ENCODE data around the gene LRMDA.
"Not testable (repeated sequence)": the region's sequence is repeated elsewhere in the genome, so short reads cannot be mapped to it uniquely, and the experiment has no call there.

The LRMDA gene

DNA sequence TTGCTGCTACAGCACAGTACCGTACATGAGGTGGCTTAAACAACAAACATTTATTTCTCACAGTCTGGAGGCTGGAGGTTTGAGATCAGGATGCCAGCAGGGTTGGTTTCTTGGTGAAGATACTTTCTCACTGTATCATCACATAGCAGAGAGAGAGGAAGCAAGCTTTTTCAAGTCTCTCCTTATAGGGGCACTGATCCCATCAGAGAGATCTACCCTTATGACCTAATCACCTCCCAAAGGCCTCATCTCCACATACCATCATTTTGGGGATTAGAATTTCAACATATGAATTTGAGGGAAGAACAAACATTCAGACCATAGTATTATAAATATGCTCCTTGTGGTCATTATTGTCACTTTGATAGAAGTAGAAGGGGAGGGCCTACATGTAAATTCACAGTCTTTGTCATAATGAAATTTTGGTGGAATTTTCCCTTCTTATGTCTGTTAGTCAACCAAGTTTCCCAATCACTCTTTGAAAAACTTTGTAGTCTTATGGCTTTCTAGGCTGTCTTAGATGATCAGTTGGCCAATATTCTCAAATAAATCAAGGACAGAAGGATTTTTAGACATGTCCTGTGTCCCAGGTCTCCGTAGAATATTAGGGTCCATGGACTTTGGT, 606.2 kb downstream of the LRMDA start:
- DNase-seq, result no peak

DNA sequence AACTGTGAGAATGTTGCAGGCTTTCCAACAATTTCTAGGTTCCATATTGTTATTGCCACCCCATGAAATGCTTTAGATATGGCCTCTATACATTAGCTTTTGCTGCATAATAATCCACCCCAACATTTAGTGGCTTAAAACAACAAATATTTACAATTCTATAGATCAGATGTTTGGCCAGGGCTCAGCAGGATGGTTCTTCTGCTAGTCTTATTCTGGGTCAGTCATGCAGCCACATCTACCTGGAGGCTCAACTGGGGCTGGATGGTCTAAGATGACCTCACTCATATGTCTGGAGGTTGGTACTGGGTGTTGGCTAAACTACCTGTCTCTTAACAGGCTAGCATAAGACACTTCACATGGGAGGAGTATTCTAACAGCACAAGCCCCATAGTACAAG, 607.3 kb downstream of the LRMDA start:
- DNase-seq, result no peak

DNA sequence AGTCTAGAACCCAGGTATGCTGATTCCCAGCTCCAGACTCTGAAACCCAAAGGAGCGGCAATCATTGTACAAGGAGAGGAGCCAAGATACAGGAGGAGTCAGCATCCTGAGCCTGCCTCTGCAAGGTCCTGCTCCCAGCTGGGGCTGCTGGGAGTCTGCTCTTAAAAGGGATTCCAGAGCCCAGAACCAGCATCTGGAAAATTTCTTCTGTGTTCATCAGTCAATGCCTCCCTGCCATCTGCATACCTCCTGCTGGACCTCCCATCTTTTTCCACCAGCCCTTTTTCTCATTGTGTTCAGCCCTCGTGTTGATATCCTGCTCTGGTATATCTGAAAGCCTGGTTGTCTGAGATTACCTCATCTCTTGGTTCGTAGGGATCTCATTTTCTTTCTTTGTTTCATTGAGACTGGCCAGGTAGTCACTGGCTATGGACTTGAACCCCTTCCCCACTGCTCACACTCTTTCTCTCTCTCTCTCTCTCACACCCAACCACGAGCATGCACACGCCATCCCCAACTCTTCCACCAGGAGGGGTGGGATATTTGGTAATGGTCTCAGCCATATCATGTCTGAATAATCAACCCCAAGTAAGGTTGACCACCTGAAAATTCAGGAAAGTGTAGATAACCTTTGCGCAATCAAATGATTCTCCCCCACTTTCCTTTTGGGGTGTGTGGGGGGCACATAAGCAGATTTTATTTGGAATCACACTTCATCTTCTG, 608.8 kb downstream of the LRMDA start:
- DNase-seq, result no peak

DNA sequence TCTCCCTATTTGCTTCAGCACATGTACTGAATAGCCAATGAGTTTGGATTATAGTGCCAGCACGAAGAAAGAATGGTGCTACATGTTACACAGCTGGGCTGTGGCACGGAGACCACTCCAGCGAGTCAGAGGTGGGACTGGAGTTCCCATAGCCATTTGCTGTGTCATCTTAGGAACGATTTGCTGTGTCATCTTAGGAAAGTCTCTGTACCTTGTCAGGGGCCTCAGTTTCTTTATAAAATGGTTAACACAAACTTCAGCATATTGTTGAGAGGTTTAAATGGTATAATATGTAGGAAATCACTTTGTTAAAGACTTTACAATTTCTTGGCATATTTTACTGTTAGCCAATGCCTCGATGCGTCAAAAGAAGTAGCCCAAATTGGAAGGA, 609.4 kb downstream of the LRMDA start:
- no peak for DNase-seq

DNA sequence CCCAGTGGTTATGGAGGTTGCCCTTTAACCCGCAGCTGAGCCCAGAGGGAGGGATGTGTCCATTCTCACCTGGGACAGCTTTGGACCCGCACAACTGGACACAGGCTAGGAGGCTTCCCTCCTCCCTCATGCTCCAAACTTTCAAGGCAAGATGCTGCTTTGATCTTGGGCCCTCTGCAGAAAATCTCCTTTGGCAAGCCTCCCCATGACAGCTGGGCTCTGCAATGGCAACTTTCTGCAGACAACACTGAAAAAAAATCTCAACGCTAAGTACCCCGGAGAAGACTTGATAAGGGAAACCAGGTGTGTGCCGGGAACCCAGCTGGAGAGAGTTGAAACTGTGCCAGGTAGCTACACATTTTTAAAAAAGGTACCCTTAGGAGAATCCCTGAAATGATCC, 610.1 kb downstream of the LRMDA start:
- DNase-seq, result no peak

DNA sequence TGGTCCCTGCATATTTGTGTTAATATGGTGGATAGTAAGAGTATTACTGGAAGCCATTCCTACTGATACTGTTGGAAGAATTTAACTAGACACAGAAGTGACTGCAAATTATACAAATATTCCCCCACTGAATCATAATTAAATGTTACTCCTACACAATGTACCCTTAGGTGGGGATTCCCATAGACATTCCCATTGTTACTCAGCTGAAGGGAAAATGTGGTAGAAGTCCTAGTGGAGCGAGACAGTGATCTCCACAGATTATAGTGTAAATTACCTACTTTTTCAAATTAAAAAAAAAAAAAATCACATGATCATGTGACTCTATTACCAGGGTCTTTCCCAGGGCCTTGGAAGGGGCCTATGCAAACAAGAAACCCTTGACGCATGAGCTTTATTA, 611.8 kb downstream of the LRMDA start:
- DNase-seq, result no peak

DNA sequence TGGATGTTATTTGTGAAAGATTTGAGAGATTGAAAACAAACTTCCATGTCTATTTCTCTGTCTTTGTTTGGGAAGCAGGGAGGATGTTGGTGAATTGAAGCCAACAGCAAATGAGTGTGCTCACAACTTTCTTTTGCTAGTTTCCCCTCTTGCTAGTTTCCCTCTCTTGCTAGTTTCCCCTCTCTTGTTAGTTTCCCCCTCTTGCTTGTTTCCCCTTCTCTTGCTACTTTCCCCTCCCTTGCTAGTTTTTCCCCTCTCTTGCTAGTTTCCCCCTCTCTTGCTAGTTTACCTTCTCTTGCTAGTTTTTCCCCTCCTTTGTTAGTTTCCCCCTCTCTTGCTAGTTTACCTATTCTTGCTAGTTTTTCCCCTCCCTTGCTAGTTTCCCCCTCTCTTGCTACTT, 613.3 kb downstream of the LRMDA start:
- no peak for DNase-seq

DNA sequence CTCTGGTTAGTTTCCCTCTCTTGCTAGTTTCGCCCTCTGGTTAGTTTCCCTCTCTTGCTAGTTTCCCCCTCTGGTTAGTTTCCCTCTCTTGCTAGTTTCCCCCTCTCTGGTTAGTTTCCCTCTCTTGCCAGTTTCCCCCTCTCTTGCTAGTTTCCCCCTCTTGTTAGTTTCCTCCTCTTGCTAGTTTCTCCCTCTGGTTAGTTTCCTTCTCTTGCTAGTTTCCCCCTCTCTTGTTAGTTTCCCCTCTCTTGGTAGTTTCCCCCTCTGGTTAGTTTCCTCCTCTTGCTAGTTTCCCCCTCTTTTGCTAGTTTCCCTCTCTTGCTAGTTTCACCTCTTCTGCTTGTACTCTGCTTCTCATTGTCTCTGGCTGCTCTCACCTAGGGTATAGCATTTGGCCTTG, 613.8 kb downstream of the LRMDA start:
- no peak for DNase-seq

DNA sequence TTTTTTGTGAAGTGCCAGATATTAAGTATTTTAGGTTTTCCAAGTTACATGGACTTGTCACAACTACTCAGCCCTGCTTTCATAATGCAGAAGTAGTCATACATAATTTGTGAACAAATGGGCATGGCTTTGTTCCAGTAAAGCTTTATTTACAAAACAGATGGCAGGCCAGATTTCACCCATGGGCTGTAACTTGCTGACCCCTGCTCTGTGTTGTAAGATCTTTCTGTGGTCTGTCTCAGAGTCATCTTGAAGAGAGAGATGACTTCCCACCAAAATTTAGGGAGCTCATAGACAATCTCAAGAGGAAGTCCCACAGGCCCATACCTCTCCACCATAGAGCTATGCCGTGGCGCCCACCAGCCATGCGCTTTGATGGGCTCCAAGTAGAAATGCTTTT, 616.1 kb downstream of the LRMDA start:
- DNase-seq, result no peak

DNA sequence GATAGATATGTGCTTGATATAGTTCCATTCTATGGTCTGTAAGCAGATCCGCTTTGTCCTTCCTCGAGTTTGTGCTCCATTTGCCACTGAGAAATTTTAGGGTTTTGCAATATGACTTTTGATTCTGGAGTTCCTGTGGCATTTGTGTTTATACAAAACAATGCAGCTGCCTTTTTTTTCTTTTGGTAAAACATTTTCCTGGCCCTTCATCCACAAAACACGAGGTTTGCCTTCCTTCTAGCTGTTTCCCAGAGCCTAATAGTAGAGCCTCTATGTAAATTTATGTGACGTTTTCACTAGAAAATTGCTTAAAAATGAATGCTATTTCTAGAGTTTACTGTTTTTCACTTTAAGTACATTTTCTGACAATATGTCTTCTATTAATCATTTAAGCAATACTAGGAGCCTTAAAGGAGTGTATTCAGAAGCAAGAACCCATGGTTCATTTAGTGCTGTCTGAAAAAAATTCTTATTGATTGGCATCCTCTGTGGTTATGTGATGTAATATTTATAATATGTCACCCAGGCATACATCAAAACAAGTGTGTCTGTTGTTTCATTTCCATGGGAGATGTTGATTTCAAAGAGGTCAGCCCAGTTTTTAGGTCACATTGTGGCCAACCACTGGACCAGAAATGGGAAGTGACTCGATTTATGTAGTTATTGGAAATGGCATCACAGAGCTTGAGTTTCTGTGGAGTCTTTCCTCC, 618.3 kb downstream of the LRMDA start:
- DNase-seq, result no peak

DNA sequence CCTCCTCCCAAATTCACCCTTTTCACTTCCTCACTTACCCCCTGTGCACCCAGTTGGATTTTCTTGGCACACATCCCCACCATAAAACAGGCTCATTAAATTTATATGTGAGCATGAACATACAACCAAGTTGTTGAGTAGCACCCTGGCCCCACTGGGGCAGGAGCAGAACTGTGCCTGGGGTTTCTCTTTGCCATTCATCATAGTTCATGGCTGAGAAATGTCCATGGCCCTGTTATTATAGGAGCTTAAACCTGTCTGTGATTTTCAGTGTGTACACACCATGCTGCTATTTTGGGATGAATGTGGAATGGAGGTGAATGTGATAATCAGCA, 618.8 kb downstream of the LRMDA start:
- no peak for DNase-seq

DNA sequence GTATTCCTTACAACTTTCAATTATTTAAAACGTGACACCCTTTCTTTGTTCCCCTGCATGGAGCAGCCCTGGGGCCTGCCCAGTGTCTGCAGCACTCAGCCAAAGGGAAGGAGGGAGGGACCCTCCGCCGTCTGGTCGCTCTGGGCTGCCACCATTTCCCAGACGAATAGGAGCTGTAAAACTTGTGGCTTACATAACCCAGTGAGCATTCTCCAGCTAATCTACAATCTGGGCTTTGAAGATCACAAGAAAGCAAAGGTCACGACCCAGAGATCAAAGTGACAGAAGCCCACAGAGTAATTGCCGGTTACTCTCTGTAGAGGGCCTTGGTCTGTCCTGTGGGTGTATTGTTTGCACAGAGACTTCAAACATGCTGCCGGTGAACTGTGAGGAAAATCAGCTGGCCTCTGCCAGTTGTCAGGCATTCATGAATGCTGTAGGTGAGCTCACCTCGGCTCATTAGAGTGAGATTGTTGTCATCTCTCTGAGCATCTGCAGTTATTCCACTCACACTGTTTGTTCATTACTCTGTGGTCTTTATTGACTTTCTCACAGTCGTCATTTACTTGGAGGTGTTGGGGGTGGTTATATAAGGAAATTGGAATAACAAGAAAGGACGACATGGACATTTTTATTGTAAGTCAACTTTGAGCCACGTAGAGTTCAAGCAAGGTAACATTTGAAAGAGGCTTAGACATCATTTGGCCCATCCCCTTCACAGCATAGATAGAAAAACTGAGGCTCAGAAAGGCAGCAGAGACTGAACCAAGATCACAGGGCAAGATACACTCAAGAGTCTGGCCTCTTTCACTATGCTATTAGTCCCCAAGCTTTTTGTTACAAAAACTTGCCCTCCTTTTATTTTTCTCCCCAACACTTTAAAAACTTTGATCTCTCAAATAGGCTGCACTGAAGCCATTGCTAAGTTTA, 619.8 kb downstream of the LRMDA start:
- no peak for DNase-seq

DNA sequence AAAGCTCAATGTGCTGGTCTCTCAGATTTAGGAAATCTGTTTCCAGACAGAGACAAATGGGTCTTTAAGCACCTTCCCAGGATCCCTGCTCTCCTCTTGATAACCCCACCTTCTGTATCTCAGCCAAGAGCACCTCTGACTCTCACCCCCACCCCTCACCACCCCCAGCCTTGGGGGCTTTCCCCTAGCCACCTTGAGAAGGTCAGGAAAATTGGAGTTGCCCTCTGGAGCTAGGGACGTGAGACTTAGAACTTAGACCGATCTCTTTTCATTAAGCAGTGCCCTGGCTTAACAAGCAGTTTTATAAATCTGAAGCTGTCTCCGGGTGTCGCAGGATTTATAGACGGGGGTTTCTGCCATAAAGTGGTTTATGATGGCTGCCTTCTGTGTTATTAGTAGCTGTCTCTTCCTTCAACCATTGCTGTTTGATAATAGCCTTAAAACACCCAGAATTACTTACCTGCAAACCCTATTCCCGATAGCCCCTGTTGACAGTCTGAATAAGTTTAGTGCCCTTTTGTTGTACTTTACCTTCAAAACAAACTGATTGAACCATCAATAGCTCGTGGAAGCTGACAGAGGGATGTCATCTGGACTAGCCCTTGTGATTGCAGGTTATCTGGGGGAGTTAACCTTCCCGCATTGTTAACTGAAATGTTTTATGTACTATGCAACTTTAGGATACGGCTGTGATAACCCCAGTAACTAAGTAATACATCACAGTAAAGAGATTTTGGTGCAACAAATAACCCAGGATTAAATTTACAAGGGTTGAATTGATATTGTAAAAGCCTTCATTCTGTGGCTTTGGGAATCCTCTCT, 621.5 kb downstream of the LRMDA start:
- no peak for DNase-seq

DNA sequence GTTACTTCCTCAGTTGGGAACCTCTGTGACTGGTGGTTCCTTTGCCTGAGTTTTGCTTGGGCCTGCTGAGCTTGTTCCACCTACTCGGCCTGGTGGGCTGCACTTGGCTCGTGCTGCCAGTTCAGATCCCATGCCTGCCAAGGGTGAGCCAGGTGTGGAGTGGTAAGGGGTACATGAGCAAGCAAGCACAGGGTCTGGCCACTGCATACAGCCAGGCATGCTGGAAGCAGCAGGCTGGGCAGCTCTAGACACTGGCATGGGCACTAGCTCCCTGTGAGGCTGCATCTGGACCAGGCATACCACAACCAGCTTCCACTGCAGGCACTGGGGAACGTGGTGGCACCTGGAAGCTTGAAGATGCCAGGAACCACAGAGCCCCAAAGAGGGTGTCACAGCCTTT, 624.0 kb downstream of the LRMDA start:
- no peak for DNase-seq

DNA sequence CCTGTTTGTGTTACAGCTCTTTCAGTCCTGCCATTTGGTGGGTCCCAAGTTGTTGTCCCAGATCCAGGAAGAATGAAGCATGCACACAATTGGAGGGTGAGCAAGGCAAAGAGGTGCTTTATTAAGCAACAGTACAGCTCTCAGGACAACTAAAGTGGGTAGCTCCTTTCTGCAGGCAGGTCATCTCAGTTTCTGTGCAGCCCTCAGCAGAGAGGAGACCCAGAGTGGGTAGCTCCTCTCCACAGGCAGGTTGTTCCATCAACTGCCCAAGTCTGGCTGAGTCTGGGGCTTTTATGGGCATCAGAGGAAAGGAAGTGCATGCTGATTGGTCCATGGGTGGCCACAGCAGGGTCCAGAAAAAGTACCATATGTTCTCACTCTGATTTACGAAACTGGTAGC, 624.5 kb downstream of the LRMDA start:
- DNase-seq, result no peak

DNA sequence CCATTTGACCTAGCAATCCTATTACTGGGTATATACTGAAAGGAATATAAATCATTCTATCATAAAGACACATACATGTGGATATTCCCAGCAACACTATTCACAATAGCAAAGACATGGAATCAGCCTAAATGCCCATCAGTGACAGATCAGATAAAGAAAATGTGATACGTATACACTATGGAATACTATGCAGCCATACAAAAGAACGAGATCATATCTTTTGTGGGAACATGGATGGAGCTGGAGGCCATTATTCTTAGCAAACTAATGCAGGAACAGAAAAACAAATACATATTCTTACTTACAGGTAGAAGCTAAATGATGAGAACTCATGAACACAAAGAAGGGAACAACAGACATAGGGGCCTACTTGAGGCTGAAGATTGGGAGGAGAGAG, 629.6 kb downstream of the LRMDA start:
- DNase-seq, result not testable (repeated sequence)

DNA sequence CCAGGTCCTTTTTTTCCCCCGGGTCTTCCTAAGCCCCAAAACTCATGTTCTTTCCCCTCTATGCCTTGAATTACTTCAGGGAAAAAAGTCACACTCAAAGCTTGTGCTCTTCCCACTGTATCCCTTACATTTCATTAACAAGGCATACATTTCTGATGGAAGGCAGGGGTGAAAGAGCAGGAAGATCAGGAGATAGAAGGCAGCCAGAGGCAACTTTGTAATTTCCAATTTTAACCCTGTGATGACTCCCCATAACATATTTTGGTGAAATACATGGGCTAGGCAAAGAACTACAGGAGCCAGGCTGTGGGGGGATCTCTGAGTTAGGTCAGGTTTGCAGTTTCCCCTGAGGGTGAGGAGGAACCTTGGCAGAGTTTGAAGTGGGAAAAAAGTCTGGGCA, 635.0 kb downstream of the LRMDA start:
- no peak for DNase-seq

DNA sequence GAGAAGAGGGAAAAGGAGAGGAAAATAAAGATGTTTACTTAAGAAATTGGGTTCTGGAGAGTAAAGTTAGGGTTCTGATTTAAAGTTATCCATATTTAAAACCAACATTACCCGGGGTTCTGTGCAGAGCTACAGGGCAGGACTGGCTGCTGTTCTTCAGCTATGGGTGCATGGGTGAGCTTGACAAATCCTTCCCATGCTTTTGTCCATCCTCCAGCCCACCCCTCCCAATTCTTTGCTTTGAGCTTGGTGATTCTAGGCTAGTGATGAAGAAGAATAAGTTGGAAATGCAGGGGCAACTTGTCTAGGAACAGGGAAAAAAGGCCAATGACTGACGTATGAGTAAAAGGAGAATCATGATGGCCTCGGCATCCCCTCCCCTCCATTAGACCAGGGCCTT, 636.0 kb downstream of the LRMDA start:
- DNase-seq, result no peak

DNA sequence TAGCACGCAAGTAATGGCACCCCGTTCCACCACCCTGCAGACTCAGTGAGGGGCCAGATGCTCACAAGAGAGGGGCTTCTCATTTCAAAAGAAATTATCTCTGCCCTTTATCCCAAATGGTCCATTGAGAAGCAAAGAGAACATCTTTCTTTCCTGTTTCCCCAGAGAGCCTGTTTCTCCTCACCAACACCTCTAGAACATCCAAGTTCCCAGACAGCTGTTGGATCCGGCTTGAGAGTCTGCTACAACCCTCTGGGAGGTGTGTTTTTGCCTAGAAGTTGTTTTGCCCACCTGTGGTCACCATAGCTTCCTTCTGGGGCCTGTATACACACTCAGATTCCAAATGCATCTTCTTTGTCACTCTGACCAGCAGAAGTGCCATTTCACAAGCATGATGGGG, 637.4 kb downstream of the LRMDA start:
- no peak for DNase-seq

DNA sequence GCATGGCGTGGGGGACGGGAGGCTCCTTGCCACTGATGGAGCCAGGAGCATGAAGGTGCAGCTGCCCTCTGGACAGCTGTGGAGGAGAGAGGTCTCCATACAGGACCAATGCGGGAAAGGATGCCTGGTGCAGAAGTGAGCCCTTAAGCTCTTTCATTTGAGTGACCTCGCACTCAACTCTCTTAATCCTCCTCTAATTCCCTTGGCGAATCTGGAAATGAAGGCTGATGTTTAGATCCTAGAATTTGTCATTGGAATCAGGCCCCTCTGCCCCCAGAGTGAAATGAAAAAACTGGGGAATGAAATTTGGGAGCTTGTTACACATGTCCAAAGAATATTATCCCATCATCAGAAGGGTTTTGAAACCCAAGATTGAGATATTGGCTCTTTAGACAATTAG, 639.5 kb downstream of the LRMDA start:
- no peak for DNase-seq

DNA sequence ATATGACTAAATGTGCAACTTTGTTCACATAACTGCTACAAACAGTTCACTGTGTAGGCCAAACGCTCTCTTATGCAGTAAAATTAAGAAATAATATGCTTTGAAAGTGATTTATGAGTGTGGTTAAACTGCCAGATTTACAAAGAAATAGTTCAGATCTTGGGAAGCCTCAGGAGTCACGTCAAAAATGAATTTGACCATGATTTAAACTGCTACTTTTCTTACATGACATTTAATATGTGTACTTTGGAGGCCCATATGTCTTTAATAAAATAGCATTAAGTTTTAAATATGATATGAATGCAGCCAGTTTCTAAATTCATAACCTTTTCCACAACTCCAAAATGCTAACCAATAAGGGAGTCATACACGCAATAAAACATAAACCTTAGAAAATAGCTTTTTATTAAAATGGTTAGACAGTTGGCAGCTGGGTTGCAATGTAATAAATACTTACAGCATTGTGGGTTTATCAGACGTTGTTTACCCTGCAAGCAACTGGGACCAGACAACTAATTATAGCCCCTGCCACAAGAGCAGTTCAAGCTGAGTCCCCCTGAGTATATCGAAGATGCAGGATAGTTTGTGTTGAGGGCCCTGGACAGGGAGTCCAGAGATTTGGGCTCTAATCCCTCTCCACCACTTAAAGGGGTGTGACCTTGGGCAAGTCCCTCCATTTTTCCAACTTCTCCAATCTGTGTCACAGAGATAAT, 640.4 kb downstream of the LRMDA start:
- no peak for DNase-seq

DNA sequence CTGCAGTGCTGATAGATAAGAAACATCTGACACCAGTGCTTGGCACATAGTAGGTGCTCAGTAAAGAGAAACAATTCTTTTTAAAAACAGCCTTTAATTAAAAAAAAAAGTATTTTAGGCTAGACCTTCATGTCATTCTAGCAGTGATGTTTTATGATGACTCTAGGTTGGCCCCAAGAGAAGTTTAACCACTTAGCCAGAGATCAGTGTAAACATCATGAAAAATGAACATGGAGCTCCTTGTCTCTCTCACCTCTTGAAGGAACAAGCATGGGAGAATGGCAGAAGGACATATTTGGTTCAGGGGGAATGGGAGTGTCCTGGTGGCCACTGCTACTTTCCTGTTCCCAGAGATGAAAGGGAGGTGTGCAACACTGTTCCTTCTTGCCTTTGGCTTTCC, 641.0 kb downstream of the LRMDA start:
- no peak for DNase-seq

Measured in hippocampal formation (tissue), 2 donors.